ENCODE results near the gene HLA-DPA1.
A peak's percentile ranks its signal among the peaks of the same experiment; 100 is the strongest.

HLA-DPA1 gene

DNA sequence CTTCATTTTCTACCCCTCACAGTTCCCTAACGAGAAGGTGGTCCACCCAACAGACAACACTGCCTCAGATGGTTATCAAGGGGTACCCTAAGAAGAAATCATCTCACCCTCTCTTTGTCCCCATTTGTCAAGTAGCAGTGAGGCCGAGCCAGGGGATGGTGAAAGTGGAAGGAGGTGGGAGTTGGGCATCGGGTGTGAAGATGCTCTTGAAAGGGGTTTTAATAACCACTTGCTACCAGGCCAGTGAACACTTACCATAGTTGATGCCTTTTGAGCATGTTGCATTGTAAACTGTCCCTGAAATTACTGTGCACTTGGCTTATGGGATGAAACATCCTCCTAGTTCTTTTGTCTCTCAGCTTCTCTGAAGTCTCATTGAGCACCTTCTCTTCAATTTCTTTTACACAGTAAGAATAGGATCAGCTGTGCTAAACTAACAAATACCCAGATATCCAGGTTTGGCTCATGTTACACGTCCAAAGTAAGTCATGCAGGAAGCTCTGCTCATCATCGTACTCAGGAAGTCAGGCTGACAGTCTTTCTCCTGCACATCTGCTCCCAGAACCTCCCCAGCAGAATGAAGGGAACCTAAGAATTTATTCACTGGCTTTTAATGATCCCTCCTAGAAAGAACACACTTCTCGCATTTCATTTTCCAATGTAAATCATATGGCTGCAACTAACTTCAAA, 15.6 kb upstream of the HLA-DPA1 start:
- no peak for DNase-seq (ENCODE audit: low spot score)

GRCh38 chr6:33088258-33088930, 14.9 kb upstream of the HLA-DPA1 start:
- no peak for DNase-seq (ENCODE audit: low spot score)

DNA sequence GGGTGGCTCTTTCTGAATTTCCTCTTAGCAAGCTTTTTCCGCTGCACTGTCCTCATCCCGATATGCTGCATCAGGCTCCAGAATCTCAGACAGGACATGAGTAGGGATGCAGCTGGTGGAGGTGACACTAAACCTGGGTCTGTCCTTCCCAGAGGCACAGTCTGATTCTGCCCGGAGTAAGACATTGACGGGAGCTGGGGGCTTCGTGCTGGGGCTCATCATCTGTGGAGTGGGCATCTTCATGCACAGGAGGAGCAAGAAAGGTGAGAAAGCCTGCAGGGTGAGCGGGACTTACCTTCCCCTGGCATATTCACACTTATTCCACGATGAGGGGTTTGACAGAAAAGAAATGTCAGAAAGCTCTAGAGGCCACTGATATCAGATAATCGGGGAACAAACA, 12.2 kb upstream of the HLA-DPA1 start:
- no peak for DNase-seq (ENCODE audit: low spot score)

DNA sequence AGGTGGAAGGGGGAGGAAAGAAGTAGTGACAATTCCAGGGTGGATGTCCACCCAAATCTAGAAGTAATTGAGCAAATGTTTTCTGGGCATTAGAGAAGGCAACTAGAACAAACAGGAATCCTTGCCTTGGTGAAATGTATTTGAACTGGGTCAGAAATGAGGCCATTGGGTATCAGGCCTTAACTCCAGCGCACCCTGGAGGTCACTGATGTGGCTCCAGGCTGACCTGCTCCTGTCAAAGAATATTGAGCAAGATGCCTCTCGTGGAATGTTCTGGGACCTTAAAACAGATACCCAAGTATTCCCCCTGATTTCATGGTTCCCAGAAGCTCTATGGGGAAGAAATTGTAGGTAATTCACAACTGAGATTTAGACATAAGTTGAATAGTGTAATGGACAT, 9.3 kb upstream of the HLA-DPA1 start:
- peak; percentile 12 for DNase-seq (ENCODE audit: low spot score)

DNA sequence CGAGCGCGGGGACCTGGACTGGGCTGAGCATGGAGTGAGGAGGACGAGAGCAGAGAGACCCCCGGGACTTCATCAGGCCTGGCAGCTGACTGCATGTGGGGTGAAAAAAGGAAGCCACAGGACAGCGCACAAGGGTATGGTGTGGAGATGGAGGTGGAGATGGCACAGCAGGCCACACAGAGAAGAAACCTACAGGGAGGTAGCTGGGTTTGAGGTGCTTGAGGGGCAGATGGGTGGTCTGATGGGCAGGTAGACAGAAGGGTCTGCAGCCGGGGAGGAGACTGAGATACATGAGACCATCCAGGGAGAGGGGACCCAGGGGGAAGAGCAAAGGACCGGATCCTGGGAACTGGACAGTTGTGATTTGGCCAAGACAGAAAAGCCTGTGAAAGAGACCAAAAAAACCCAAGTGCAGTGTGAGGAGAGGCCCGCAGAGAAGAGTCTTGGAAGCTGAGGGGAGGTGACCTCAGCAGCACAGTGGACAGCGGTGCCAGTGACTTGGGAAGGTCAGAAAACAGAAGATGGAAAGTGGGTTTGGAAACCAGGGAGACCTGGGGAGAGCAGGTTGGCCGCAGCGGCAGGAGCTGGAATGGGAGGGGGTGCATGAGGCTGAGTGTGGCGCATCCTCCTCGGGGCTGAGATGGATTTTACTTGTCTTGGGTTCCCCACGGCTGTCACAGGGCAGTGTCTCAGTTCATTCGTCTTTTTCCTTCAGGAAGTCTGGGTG, 7.8 kb upstream of the HLA-DPA1 start:
- DNase-seq (ENCODE audit: low spot score), result no peak

- DNase-seq (ENCODE audit: low spot score), result no peak
Observed at GRCh38 chr6:33080127-33081089, 7.0 kb upstream of the HLA-DPA1 start.

DNA sequence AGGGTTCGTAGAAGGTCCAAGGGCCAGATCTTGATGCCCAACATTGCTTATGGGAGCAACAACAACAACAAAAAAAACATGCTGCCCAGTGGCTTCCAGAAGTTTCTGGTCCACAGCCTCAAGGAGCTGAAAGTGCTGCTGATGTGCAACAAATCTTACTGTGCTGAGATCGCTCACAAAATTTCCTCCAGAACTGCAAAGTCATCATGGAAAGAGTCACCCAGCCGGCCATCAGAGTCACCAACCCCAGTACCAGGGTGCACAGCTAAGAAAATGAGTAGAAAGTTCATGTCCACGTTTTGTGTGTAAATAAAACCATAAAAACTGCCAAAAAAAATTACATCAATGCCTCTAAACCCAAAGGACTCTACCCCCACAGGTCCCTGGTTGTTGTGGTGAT, 6.1 kb upstream of the HLA-DPA1 start:
- DNase-seq (ENCODE audit: low spot score), result no peak

DNA sequence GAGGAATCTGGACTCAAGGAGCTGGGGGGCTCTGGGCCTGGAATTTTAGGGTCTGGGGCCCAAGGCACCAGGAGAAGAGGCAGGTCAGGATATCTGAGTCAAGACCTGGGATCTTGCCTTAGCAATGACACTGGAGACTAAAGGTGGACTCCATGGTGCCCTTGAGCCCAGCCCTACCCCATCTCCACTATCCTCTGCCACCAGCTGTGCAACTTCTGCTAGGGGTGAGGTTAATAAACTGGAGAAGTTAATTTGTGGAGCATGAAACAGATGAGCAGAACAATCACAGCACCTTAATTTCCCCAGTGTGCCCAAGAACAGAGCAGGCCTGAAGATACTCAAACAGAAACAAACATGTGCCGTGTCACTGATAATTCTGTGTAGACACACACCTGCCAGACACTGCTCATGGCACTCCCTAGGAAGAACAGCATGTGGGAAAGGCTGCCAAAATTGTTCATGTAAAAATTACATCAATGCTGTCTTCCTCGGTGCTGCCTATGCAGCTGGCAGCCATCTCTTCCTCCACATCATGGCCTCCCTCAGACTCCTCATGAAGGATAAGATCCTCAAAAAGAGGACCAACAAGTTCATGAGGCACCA, 5.6 kb upstream of the HLA-DPA1 start:
- no peak for DNase-seq (ENCODE audit: low spot score)

DNA sequence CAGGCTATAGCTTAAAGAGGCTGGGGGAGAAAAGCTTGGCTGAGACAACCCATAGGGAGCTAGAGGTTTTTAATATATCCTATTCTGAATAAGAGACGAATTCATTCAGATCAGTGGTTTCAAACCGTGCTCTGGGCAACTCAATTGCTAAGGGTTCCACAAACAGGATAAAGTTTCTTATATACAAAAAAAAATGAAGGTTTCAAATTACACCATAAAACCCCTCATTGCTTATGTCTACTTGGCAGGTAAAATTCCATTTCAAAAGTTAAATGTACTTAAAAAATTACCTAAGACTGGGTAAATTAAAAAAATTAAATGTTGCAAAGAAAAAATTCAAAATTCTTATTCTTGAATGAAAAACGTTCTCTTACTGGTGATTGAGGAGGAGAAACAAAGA, 5.0 kb upstream of the HLA-DPA1 start:
- no peak for DNase-seq (ENCODE audit: low spot score)

- no peak for DNase-seq (ENCODE audit: low spot score)
Observed at GRCh38 chr6:33077908-33078307, 4.5 kb upstream of the HLA-DPA1 start.

DNA sequence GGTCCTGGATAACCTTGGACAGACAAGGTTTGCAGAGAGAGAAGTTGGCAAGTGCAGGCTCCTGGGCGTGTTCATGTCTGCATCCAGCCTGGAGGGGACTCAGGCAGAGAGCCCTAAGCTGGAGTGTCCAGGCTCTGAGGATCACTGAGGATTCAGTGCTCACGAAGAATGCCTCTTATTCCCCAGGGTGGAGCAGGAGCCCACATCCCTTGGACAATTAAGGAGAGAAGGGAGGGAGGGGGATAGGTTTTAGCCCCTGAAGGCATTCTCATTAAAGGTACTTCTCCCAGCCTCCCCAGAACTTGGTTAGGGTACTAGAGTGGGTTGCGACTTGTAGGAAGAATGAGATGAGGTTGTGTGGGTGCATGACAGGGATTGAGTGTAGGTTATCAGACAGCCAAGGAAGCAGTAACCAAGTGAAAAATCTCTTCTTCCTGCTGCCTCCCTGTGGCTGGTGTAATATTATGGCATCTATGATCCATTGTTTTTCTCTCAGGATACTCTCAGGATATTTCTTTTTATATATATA, 3.0 kb upstream of the HLA-DPA1 start:
- no peak for DNase-seq (ENCODE audit: low spot score)

- DNase-seq (ENCODE audit: low spot score), result peak; percentile 81
Observed at GRCh38 chr6:33075568-33076405, 2.3 kb upstream of the HLA-DPA1 start, which contains the start of gene HLA-DPB1. HLA-DPB1 (plus strand) TSS chr6:33075990; CDS start chr6:33076042, 52 bp downstream.

GRCh38 chr6:33075208-33075567, 1.7 kb upstream of the HLA-DPA1 start:
- DNase-seq (ENCODE audit: low spot score), result no peak

DNA sequence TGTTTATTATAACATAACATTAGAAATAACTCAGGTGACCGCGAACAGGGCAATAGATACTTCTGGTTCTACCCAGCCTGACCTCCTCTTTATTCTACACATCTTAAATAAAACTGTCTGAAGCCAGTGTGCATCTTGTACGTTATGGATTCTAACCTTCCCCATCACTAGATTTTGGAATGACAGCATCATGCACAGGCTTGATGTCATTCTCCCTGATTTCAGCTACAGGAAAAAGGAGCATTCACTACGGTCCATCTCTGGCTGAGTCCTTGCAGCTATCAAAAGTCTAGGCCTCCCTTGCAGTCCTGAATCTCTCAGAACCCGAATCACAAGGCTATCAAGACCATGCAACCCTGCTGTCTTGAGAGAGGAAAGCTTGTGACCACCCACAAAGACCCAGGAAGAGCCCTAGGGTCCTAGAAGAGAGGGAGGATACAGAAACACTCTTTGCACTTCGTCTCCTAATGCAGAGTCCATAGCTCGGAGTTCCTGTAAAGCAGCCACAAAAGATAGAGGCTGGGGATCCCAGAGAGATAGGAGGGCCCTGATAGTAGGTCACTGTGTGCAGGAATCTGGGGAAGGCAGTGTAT, 845 bp downstream of the HLA-DPA1 start:
- DNase-seq (ENCODE audit: low spot score), result no peak

- no peak for DNase-seq (ENCODE audit: low spot score)
Observed at GRCh38 chr6:33071569-33071968, 1.9 kb downstream of the HLA-DPA1 start.

DNA sequence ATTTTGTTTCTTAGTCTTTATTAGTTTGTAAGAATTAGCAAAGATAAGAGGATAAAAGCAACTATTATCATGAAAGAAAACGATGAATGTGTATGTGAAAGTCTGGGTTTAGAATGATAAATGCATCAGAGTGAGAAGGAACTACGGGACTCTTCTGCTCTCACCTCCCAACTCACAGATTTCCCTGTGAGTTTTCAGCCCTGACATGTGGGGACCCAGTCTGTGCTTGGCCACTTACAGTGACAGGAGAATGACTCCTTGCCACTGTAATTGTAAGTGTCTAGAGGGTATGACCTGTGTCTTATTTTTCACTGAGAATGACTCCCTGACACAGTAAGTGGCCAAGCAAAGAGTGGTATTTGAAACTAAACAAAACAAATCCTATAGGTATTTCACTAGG, 2.5 kb downstream of the HLA-DPA1 start:
- DNase-seq (ENCODE audit: low spot score), result no peak

DNA sequence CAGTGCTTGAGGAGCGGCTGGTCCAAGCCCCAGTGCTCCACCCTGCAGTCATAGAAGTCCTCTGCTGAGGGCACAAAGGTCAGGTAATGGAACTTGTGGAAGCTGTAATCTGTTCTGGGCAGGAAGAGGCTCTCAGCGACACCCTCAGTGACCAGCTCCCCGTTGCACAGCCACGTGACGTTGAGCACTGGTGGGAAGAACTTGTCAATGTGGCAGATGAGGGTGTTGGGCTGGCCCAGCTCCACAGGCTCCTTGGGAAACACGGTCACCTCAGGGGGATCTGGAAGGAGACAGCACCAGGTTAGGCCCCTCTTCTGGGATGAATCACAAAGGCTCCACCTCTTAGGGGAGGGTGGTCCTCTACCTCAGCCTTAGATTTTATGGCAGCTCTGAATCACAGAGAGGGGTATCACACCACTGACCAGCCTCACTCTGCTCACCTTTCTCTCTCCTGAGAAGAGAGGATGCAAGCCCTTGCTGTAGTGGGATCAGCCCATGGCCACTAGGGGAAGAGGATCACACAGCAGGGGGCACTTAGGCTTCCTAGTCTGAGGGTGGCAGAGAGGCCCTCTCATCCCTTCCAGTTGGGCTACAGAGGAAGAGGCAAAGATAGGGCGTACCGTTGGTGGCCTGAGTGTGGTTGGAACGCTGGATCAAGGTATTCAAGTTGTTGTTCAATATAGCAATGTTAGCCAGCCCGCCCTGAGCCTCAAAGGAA, 4.3 kb downstream of the HLA-DPA1 start:
- no peak for DNase-seq (ENCODE audit: low spot score)

DNA sequence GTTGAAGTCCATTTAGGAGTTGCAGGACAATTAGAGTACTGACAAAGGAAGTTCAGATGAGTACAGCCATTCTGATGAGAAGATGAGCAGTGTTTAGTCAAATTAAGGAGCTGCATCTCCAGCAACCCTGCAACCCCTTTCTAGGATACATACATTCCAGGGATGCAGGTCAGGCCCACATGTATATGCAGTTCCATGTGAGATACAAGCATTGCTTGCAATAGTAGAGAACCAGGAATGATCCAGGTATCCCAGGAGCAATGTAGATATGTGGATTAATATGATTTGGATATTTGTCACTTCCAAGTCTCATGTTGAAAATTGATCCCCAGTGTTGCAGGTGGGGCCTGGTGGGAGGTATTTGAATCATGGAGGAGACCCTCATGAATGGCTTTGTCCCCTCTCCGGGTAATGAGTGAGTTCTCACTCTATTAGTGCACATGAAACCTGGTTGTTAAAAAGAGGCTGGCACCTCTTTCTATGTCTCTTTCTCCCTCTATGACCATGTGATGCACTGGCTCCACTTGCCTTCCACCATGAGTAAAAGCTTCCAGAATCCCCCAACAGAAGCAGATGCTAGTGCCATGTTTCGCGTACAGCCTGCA, 6.4 kb downstream of the HLA-DPA1 start:
- no peak for DNase-seq (ENCODE audit: low spot score)

- no peak for DNase-seq (ENCODE audit: low spot score)
Observed at GRCh38 chr6:33065312-33065711, 8.1 kb downstream of the HLA-DPA1 start.

Measured in CD4-positive, alpha-beta T cell treated with Interleukin-15 for 4 hours (primary cell).